NCI-H226 (cell line): ENCODE data around the gene METTL13.
"Not testable (repeated sequence)": the region's sequence is repeated elsewhere in the genome, so short reads cannot be mapped to it uniquely, and the experiment has no call there.

Experiments
- DNase-seq: peaks from one replicate; pipeline ENCODE4 v3.0.0-alpha.2; 2015

METTL13 gene

DNA sequence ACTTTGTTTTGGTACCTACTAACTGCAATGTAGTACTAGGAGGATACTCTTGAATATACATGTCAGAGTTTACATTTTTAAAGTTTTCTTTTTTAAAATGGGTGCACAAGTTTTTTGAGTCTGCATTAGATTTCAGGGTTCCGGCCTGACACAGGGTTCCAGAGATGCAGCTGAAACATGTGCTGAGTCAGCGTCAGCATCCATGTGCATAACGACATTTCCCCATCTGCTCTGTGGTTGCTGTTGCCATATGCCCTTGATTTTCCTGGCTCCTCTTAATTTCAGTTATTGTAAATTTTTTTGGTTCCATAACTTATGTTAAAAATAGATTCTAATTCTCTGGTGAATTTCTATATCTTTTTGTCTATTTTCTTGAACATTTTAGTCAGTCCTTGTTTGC lies 12.3 kb upstream of the METTL13 start:
- DNase-seq: no peak

DNA sequence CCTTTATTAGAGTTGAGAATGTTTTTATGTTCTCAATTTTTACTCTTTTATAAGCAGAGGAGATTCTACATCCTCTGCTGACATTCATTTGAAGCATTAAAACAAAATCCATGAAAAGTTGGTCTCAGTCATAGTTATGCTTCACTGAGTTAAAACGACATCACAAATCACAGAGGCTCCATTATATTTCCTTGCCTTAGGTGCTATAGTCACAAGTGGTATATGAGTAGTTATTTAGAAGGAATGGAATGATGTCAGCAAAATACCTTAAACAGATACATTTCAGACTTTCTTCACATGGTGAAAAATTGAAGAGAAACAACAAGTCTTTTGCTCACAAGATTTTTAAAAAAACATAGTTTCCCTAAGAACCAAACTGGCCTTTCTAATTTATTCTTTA lies 11.7 kb upstream of the METTL13 start:
- DNase-seq: no peak

DNA sequence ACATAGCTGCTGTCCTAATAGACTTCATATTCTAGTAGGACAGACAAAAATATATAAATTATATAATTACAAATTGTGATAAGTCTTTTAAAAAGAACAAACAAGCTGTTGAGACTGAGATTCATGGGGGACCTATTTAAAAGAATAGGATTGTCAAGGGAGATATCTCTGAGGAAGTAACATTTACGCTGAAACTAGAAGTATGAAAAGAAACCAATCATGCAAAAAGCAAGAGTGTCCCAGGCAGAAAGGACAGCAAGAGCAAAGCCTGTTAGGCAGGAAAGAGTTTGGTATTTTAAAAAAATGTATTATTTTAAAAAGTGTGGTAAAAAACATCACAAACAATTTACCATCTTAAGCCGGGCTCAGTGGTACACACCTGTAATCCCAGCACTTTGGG lies 9.1 kb upstream of the METTL13 start:
- DNase-seq: no peak

DNA sequence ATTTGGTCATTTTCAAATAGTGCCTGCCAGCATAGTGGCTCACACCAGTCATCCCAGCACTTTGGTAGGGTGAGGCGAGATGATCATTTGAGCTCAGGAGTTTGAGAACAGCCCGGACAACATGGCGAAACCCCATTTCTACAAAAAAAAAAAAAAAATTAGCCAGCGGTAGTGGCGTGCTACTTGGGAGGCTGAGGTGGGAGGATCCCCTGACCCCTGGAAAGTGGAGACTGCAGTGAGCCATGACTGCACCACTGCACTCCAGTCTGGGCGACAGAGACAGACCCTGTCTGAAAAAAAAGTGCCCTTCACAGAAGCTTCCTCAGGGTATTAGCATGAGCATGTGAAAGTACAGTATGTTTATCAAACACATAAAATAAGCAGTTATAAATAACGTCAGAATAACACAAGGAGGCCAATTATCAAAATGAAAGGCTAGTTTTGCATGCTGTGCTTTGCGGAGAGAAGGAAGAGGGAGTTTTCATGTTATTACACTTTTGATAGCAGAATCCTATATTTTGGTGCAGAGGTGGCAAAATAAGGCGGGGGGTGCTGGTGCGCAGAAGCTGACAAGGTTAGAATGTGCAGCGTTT lies 781 bp upstream of the METTL13 start:
- DNase-seq: no peak

DNA sequence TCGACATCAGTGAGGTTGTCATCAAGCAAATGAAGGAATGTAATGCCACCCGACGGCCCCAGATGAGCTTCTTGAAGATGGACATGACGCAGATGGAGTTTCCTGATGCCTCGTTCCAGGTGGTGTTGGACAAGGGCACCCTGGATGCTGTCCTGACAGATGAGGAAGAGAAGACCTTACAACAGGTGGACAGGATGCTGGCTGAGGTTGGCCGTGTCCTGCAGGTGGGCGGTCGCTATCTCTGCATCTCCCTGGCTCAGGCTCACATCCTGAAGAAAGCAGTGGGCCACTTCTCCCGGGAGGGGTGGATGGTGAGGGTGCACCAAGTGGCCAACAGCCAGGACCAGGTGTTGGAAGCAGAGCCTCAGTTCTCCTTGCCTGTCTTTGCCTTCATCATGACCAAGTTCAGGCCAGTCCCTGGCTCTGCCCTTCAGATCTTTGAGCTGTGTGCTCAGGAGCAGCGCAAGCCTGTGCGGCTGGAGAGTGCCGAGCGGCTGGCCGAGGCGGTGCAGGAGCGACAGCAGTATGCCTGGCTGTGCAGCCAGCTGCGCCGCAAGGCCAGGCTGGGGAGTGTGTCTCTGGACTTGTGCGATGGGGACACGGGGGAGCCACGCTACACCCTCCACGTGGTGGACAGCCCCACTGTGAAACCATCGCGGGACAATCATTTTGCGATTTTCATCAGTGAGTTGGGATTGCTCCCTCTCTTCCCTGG lies 2.5 kb downstream of the METTL13 start:
- no peak for DNase-seq

DNA sequence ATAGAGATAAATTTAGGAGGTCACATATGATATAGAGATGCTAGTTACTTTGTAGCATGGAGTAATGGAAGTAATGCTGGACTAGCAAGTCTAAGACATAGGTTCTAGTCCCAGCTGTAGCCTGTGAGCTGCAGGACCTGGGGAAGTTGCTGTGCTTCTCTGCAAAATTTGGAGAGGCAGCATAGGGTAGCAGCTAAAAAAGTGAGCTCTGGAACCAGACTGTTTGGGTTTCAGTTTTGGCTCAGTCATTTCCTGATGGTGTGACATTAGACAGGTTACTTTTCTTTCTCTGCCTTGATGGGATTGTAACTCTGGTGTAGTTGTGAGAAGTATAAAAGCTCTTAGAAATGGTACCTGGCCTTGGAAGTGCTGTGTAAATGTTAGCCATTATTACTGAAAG lies 3.3 kb downstream of the METTL13 start:
- DNase-seq: no peak

DNA sequence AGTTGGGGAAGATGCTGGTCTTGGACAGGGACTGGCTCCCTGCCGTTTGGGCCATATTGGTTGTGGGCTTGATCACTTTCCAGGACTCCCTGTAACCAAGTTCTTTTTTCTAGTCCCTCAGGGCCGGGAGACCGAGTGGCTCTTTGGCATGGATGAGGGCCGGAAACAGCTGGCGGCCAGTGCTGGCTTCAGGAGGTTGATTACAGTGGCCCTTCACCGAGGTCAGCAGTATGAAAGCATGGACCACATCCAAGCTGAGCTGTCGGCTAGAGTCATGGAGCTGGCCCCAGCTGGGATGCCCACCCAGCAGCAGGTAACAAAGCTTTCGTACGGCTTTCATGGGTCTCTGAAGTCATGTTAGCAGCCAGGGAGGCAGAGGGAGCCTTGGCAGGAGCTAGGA lies 4.3 kb downstream of the METTL13 start:
- DNase-seq: no peak

DNA sequence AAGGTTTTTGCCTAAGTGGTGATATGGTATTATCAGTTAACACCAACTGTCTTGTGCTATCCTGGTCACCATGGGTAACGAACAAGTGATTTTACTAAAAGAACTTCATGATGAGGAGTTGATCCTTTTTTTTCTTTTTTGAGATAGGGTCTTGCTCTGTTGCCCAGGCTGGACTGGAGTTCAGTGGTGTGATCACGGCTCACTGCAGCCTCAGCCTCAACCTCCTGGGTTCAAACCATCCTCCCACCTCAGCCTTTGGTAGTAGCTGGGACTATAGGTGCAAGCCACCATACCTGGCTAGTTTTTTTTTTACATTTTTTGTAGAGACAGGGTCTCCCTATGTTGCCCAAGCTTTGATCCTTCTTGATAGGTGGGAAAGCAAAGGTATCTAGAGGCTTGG lies 5.1 kb downstream of the METTL13 start:
- no peak for DNase-seq

DNA sequence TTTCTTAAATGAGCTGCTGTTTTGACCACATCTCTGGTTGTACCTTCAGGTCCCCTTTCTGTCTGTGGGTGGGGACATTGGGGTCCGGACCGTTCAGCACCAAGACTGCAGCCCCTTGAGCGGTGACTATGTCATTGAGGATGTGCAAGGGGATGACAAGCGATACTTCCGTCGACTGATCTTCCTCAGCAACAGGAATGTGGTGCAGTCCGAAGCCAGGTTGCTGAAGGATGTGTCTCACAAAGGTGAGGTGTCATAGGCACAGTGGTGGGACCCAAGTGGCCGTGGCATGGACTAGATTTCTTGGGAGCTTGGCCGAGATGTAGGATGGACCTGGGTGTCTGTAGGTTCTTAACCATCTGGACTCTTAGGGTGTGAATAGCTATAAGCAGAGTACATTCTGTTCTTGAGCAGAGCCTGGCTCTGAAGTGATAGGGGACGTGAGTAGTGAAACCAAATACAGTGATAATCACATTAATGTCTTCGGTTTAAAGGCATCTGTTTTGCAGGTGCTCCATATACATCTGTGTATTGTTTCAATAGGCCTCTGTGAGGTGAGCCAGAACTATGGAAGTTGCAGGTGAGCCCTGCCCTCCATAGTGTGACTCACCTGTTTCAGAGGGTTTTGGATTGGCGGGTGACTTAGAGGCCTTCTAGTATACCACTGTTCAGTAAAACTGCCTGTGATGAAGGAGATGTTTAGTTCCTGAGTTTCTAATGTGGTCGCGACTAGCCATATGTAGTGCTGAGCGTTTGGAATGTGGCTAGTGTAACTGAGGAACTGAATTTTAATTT lies 6.4 kb downstream of the METTL13 start:
- DNase-seq: no peak

DNA sequence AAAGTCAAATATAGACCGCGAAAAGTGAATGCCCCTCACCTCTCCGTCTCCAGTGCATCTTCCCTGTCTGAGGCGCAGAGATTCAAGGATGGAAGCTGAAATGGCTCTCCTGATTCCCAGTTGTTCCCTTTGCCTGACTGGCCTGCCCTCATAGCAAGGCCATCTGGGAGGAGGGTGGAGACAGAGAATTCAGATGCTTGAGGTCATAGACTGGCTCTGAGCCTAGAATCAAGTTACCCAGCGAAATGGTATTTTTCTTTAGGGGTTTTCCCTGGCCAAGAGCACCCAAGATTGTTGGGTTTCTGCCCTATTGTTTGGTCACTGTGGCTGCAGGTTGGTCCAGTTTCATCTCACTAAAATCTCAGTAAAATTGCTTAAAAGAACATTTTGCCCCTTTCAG lies 7.2 kb downstream of the METTL13 start:
- peak; percentile 84 for DNase-seq

DNA sequence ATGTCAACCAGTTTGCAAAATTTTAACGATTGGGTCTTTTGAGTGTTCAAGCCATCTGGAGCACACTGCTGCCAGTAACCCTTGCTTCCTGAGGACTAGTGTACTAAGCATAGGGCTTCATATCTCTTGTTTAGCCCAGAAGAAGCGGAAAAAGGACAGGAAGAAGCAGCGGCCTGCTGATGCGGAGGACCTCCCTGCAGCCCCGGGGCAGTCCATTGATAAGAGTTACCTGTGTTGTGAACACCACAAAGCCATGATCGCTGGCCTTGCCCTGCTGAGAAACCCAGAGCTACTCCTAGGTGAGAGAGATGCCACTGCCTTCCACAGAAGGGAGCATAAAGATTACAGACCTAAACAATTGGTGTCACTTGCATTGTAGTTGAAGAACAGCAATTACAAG lies 8.9 kb downstream of the METTL13 start:
- no peak for DNase-seq

DNA sequence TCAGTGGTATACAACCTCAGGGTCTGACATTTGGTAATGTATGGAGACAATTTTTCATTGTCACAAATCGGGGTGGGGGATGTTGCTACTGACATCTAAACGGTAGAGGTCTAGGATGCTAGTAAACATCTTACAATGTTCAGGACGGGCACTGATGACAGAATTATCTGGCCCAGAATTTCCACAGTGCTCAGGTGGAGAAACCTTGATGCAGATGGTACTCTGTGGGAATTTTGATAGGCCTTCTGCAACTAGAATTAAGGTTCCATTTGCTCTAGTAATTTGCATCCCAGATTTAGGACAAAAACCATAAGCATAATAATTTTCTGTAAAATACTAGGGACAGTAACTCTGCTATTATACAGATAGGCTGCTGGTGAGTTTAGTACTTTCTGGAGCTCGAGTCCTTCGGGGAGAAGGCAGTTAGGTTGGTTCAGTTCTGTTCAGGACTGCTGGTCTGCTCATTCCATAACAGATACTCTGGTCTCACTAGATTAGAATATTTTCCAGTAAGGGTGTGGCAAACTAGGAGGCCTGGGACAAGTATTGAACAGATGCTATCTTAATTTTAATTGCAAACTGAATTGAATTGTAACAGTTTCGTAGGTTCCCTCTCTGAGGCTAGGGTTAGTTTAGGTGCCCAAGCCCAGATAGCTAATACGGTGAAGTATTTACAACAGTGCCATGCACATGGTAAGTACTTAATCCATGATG lies 11.4 kb downstream of the METTL13 start:
- DNase-seq: no peak

DNA sequence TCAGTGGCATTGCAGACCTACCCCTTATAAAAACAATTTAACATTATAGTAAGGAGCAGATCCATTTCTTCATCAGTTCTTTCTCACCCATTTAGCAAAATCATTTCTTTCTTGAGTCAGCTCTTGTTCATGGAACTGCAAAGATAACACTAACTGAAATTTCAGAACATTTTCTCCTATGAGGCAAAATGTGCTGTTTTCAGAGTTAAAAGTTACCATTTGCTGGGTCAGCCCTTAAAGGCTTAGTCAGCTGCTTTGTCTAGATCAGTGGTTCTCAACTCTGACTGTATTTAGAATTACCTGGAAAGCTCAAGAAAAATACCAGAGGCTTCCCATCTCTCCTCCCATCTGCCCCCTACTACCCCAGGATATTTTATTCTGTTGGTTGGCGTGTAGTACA lies 12.2 kb downstream of the METTL13 start:
- no peak for DNase-seq

DNA sequence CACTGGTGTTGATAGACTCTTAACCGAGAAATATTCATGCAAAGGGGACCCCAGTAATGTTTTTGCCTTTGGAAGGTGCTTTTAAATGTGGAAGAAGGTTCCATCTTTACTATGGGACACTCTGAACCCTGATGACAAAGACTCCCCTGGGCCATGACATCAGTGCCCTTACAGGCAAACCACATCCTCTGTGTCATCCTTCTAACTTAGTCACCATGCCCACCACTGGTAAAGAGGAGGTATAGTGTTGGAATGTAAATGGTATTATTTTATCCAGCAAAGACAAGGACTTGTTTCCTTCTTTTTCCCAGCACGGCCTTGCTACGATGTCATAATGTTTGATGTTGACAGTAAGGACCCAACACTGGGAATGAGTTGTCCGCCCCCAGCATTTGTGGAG lies 12.6 kb downstream of the METTL13 start:
- peak; percentile 45 for DNase-seq

DNA sequence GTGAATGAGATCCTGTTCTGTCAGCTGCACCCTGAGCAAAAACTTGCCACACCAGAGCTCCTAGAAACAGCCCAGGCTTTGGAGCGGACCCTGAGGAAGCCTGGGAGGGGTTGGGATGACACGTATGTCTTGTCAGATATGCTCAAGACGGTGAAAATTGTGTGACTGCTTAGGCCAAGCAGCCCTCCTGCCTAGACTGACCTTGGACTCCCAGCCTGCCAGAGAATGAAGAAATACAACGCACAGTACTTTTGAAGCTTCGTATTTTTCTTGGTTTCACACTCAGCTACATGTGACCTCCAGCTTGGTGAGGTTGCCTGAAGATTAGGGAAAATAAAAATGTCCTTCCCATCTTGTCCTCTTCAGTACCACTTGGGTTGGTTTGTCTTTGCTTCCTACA lies 15.1 kb downstream of the METTL13 start:
- DNase-seq: no peak

DNA sequence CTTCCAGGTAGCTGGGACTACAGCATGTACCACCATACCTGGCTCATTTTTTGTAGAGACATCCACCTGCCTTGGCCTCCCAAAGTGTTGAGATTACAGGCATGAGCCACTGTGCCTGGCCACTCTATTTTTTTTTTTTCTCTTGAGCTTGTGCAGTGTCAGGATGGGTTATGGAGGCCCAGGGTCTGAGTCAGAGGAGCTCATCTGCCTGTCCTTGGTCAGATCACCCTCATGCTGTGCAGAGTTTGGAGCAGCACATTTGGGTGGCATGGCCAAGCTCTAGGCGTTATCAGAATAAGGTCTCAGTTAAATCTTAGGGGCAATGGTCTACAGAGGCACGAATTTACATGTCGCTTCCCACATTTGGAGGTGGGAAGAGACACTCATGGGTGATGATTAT lies 16.9 kb downstream of the METTL13 start:
- no peak for DNase-seq

DNA sequence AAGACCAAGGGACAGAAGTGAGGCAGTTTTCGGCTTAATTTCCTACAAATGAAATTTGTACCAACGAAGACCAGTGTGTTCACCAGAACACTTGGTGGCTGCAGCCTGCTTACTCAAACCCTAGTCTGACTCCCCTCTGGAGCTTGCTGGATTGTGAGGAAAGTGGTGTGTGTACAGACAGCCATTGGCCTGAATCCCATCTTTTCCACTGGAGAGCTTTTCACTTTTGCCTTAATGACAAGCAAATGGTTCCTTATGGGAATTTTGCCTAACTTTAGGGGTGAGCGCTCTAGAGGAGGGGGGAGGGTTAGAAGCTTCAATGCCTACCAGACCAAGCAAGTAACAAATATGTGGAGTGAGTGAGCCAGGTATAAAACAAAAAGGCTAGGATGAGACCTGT lies 17.3 kb downstream of the METTL13 start:
- no peak for DNase-seq

DNA sequence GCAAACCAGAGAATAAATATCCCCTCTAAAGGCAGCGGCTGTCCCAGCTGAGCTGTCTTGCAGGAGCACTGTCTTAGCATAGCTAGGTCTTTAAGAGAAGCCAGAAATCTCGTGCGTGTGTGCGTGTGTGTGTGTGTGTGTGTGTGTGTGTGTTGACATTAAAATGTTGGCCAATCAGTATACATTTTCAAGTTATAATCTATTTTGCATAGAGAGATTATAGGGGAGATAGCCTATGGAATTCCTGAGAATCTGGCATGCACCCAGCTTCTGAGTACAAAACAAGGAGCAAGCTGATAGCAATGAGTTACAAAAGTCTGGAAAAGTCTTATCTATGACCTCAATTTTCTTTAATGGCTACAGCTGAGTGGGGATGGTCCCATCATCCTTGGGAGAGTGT lies 17.7 kb downstream of the METTL13 start:
- DNase-seq: no peak

DNA sequence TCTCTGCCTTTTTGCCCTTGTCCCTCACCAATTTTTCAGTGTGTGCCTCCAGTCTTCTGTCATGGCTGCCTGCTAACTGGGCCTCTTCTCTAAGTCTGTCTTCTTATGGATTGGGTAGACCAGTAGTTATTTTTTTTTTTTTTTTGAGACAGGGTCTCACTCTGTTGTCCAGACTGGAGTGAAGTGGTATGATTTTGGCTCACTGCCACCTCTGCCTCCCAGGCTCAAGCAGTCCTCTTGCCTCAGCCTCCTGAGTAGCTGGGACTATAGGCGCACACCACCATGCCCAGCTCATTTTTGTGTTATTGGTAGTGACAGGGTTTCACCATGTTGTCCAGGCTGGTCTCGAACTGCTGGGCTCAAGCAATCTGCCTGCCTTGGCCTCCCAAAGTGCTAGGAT lies 18.2 kb downstream of the METTL13 start:
- DNase-seq: not testable (repeated sequence)

DNA sequence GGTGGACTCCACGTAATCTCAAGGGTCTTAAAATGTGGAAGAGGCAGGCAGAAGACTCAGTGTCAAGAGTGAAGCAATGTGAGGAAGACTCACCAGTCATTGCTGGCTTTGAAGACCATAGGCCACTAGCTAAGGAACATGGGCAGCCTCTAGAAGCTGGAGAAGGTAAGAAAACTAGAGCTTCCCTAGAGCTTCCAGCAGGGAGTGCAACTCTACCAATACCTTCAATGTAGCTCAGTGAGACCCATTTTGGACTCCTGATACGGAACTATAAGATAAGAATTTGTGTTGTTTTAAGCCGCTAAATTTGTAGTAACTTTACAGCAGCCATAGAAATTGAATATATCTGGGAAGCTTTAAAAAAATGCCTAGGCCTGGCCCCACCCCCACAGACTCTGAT lies 18.9 kb downstream of the METTL13 start:
- no peak for DNase-seq

DNA sequence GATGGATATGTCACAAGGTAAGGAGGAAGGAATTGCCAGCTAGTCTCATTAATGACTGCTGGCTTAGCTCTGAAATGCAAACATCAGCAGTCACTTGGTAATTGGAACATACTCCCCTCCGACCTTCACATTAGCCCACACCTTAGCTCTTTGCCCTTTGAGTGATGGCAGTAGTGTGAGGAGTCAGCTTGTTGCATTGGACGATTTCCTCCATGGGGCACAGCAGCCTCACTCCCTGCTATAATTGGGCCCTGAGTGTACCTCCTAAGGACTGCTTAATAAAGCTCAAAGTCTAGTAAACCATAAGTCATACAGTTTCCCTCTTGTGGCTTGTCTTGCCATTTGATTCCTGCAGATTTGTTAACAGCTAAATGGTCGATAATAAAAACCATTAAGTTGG lies 19.4 kb downstream of the METTL13 start:
- DNase-seq: no peak

DNA sequence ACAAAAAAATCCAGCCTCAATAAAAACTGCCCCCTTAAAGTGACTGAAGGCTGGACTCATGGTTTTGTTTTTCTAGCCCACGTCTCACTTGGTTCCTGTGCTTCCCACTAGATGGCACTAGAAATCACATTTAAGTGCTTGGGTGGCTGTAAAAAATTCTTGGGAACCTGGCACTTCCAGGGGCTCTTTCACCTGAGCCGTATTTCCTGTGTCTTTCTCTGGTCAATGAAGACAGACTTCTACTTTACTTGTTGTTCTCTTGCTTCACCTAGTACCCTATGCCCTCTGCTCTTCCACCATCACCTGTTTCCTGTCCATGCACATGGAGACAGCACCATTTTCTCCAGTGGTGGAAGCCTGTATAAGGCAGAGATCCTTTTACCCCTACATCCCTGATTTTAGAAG lies 20.0 kb downstream of the METTL13 start:
- DNase-seq: peak; percentile 18

DNA sequence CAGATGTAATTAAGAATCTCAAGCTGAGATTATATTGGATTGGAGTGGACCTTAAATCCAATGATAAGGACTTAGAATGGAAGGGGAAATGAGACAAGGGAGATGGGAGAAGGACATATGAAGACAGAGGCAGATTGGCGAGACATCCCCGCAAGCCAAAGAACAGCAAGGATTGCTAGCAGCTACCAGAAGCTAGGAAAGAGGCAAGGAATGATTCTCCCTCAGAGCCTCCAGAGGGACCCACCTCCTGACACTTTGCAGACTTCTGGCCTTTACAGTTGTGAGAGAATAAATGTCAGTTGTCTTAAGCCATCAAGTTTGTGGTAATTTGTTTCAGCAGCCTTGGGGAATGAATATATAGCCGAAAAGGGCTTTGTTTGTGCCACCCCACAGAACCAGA lies 20.7 kb downstream of the METTL13 start:
- DNase-seq: no peak

DNA sequence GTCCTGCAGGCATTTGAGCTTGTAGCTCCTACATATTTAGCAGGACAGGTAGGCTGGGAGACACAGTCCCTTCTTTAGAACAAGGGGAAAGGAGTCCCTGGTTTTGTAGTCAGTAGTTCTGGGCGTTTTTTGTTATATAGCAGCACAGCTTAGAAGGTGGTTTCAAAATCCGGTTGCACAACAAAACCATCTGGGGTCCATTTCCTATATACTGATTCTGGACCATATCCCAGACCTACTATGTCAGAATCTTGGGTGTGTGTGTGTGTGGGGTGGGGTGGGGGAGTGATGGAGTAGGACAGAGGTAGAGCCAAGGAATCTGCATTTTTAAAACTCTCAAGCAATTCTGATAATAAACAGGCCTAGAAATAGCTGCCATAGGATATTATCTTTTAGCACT lies 21.6 kb downstream of the METTL13 start:
- no peak for DNase-seq
